HEK293 (cell line): ENCODE results near the gene ZNF865.

Source experiments
- PRDM1 ChIP-seq: fragments of 450-650 bp; formaldehyde crosslinking; IDR thresholded peaks from 2 replicates; pipeline ENCODE4; 2016; ENCODE audit warnings: missing biosample characterization, missing genetic modification characterization
- SP2 ChIP-seq: fragments of 450-650 bp; formaldehyde crosslinking; IDR thresholded peaks from 2 replicates; pipeline ENCODE4 v1.5.1; 2016; ENCODE audit warnings: missing biosample characterization, missing genetic modification characterization
- TF ChIP-seq, protein P1 (sequence below): fragments of 450-650 bp; formaldehyde crosslinking; conservative IDR thresholded peaks from 2 replicates; pipeline ENCODE4 v1.5.1; 2016; ENCODE audit warnings: low read depth, missing biosample characterization, missing genetic modification characterization
- TF ChIP-seq, protein P2 (sequence below): fragments of 450-650 bp; formaldehyde crosslinking; IDR thresholded peaks from 2 replicates; pipeline ENCODE4 v1.5.1; 2016; ENCODE audit warnings: missing biosample characterization, missing genetic modification characterization

DNA sequence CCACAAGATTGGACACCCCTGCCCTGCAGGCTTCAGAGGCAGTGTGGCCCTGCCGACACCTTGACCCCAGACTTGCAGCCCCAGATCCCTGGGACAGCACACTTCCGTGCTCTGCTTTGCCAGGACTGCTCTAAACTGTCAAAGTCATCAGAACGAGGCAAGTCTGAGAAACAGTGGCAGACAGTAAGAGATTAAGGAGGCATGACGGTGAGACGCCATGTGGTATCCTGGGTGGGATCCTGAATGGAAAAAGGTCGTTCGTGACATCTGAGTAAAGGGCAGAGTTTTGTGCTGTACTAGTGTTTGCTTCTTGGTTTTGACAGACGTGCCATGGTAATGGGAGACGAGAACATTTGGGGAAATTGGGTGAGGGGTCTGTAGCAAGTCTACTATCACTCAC, 38.6 kb upstream of the ZNF865 start:
- TF ChIP-seq SP2 (tag by site-specific recombination): no peak
- TF ChIP-seq, protein P1, sequence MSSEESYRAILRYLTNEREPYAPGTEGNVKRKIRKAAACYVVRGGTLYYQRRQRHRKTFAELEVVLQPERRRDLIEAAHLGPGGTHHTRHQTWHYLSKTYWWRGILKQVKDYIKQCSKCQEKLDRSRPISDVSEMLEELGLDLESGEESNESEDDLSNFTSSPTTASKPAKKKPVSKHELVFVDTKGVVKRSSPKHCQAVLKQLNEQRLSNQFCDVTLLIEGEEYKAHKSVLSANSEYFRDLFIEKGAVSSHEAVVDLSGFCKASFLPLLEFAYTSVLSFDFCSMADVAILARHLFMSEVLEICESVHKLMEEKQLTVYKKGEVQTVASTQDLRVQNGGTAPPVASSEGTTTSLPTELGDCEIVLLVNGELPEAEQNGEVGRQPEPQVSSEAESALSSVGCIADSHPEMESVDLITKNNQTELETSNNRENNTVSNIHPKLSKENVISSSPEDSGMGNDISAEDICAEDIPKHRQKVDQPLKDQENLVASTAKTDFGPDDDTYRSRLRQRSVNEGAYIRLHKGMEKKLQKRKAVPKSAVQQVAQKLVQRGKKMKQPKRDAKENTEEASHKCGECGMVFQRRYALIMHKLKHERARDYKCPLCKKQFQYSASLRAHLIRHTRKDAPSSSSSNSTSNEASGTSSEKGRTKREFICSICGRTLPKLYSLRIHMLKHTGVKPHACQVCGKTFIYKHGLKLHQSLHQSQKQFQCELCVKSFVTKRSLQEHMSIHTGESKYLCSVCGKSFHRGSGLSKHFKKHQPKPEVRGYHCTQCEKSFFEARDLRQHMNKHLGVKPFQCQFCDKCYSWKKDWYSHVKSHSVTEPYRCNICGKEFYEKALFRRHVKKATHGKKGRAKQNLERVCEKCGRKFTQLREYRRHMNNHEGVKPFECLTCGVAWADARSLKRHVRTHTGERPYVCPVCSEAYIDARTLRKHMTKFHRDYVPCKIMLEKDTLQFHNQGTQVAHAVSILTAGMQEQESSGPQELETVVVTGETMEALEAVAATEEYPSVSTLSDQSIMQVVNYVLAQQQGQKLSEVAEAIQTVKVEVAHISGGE (tag by site-specific recombination): no peak
- TF ChIP-seq PRDM1 (tag by site-specific recombination): no peak
- TF ChIP-seq, protein P2, sequence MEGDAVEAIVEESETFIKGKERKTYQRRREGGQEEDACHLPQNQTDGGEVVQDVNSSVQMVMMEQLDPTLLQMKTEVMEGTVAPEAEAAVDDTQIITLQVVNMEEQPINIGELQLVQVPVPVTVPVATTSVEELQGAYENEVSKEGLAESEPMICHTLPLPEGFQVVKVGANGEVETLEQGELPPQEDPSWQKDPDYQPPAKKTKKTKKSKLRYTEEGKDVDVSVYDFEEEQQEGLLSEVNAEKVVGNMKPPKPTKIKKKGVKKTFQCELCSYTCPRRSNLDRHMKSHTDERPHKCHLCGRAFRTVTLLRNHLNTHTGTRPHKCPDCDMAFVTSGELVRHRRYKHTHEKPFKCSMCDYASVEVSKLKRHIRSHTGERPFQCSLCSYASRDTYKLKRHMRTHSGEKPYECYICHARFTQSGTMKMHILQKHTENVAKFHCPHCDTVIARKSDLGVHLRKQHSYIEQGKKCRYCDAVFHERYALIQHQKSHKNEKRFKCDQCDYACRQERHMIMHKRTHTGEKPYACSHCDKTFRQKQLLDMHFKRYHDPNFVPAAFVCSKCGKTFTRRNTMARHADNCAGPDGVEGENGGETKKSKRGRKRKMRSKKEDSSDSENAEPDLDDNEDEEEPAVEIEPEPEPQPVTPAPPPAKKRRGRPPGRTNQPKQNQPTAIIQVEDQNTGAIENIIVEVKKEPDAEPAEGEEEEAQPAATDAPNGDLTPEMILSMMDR: no peak
